GM13977 (cell line): Measurements from ENCODE around the gene ORAI3.

ENCODE experiments used
- DNase-seq: peaks from one replicate; pipeline ENCODE4 v3.0.0; 2012; ENCODE audit warnings: low spot score
- in situ Hi-C: fragments of 300-500 bp; cut with MboI; formaldehyde crosslinking; loops from one replicate; pipeline ENCODE4 v1.12.0; 2022; ENCODE audit warnings: low sequenced_read_pairs, low pct_unique_long_range_greater_than_20kb, mixed read lengths, inconsistent platforms; ENCODE audit not compliant: unreplicated experiment
- TF ChIP-seq, protein P1 (sequence below): IDR thresholded peaks from 2 replicates; pipeline ENCODE4 v1.5.1; 2012; ENCODE audit warnings: mild to moderate bottlenecking, control low read depth; ENCODE audit not compliant: insufficient read depth; ENCODE audit errors: extremely low read depth, missing control alignments

The ORAI3 gene

DNA sequence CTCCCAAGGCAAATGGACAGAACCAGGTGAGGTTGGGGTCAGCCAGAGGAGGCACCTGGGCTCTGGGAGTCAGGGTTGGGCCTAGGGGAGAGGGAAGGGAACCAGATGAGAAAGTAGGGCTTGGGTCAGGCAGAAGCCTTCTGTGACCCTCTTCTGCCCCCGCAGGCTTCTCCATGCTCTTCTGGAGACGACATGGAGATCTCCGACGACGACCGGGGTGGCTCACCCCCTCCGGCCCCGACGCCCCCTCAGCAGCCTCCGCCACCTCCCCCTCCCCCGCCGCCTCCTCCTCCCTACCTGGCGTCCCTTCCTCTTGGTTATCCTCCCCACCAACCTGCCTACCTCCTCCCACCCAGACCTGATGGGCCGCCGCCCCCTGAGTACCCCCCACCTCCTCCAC lies 16.6 kb downstream of the ORAI3 start:
- TF ChIP-seq, protein P1, sequence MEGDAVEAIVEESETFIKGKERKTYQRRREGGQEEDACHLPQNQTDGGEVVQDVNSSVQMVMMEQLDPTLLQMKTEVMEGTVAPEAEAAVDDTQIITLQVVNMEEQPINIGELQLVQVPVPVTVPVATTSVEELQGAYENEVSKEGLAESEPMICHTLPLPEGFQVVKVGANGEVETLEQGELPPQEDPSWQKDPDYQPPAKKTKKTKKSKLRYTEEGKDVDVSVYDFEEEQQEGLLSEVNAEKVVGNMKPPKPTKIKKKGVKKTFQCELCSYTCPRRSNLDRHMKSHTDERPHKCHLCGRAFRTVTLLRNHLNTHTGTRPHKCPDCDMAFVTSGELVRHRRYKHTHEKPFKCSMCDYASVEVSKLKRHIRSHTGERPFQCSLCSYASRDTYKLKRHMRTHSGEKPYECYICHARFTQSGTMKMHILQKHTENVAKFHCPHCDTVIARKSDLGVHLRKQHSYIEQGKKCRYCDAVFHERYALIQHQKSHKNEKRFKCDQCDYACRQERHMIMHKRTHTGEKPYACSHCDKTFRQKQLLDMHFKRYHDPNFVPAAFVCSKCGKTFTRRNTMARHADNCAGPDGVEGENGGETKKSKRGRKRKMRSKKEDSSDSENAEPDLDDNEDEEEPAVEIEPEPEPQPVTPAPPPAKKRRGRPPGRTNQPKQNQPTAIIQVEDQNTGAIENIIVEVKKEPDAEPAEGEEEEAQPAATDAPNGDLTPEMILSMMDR = no peak
- DNase-seq = no peak
- in situ Hi-C loops = loop anchor here (25.0 kb wide), 2 partner anchors 472 to 922 kb away; partner anchors contain the start of genes COX6A2 and ZNF843

DNA sequence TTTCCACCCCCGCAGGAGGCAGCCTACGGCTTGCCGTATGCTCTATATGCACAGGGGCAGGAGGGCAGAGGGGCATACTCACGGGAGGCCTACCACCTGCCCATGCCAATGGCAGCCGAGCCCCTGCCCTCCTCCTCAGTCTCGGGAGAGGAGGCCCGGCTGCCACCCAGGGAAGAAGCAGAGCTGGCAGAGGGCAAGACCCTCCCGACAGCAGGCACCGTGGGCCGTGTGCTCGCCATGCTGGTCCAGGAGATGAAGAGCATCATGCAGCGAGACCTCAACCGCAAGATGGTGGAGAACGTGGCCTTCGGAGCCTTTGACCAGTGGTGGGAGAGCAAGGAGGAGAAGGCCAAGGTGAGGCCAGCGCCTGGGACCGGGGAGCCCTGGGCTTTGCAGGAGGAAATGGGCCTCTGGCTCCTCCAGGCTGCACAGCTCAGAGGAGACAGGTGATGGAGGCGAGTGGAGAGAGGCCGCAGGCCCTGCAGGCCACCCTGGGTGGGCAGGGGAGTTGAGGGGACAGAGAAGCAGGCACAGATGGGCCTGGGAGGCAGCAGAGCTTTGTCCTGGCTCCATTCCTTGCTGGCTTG lies 17.3 kb downstream of the ORAI3 start:
- in situ Hi-C loops = loop anchor here (25.0 kb wide), 2 partner anchors 471 to 921 kb away; partner anchors contain the start of genes COX6A2 and ZNF843
- TF ChIP-seq, protein P1 = no peak
- DNase-seq = no peak

DNA sequence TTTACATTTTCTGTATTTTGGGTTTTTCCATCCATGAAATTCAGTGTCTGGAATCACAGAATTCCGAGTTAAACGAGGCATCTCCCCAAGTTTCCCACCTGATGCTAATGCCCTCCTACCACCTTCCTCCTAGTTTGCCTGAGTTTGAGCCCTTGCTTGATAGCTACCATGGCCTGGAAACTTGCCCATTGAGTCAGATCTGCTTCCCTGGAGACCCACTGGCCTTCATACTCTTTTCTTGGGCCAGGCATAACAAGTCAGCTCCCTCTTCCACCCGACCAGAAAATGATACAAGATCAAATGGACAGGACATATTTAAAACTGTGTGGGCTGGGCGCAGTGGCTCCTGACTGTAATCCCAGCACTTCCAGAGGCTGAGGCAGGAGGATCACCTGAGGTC lies 18.9 kb downstream of the ORAI3 start:
- in situ Hi-C loops = loop anchor here (25.0 kb wide), 2 partner anchors 470 to 920 kb away; partner anchors contain the start of genes COX6A2 and ZNF843
- TF ChIP-seq, protein P1 = no peak
- DNase-seq = no peak

DNA sequence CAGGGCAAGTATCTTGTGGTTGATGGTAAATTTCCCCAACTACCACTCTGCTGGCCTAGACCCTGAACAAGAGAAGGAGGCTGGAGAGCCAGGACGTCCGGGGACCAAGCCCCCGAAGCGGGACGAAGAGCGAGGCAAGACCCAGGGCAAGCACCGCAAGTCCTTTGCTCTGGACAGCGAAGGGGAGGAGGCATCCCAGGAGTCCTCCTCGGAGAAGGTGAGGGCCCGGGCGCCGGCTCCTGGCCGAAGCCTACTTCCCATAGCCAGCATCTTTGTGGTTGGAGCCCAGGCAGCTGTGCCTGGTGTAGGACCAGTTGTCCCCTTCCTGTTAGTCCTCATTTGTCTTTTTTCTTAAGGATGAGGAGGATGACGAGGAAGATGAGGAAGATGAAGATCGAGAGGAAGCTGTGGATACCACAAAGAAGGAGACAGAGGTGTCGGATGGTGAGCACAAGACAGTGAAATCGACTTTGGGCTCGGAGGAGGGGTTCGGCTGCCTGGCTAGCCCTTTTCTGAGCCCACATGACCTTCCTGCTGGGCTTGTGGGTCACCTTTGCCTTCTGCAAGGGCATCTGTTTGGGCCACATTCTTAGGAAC lies 20.5 kb downstream of the ORAI3 start:
- in situ Hi-C loops = loop anchor here (25.0 kb wide), 2 partner anchors 468 to 918 kb away; partner anchors contain the start of genes COX6A2 and ZNF843
- TF ChIP-seq, protein P1 = no peak
- no peak for DNase-seq

DNA sequence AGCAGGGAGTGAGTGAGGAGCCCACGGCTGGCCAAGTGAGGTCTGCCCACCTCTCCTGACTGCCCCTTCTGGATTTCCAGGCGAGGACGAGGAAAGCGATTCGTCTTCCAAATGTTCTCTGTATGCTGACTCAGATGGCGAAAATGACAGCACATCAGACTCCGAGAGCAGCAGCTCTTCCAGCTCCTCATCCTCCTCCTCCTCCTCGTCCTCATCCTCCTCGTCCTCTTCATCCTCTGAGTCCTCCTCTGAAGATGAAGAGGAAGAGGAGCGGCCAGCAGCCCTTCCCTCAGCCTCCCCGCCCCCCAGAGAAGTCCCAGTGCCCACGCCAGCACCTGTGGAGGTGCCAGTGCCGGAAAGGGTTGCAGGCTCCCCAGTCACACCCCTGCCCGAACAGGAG lies 22.4 kb downstream of the ORAI3 start:
- TF ChIP-seq, protein P1 = no peak
- in situ Hi-C loops = loop anchor here (25.0 kb wide), 2 partner anchors 466 to 916 kb away; partner anchors contain the start of genes COX6A2 and ZNF843
- DNase-seq = no peak

DNA sequence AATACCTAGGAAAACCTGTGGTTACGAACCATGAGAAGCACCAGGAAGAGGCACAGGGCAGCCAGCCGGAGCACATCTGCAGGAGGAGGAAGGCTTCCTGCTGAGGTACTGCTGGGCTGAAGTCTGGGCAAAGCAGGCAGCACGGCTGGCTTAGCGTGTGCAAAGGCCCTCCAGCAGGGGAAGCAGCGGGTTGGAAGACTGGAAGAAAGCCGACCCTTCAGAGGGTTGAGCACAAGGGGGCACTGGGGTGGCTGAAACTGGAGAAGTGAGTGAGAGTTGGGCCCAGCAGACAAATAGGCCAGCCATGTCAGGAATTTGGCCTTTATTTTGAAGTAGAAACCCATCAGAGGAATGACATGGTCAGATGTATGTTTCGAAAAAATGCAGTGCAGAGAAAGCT lies 24.0 kb downstream of the ORAI3 start:
- TF ChIP-seq, protein P1 = peak; percentile 9
- no peak for DNase-seq
- in situ Hi-C loops = loop anchor here (25.0 kb wide), 2 partner anchors 464 to 914 kb away; partner anchors contain the start of genes COX6A2 and ZNF843
